GM12873 (cell line): ENCODE data around the gene SAMD11.

Source experiments
- CTCF ChIP-seq: IDR thresholded peaks from 2 replicates; pipeline ENCODE4 v1.5.1; 2012; ENCODE audit warnings: low read depth, mild to moderate bottlenecking, moderate library complexity, low read length, control low read depth; ENCODE audit not compliant: insufficient read depth; ENCODE audit errors: missing control alignments

The SAMD11 gene

GRCh38 chr1:910881-911721, 12.6 kb upstream of the SAMD11 start:
- TF ChIP-seq CTCF: no peak

- no peak for TF ChIP-seq CTCF
Observed at GRCh38 chr1:911875-912739, 11.6 kb upstream of the SAMD11 start.

- TF ChIP-seq CTCF: peak; percentile 32
Observed at GRCh38 chr1:912740-913301, 10.9 kb upstream of the SAMD11 start.

GRCh38 chr1:913491-914130, 10.1 kb upstream of the SAMD11 start:
- no peak for TF ChIP-seq CTCF

GRCh38 chr1:914131-914890, 9.4 kb upstream of the SAMD11 start:
- no peak for TF ChIP-seq CTCF

- TF ChIP-seq CTCF: no peak
Observed at GRCh38 chr1:914891-915280, 8.8 kb upstream of the SAMD11 start.
